Panc1 (cell line): Measurements from ENCODE around the gene RMP24.
"Not testable (repeated sequence)": the region's sequence is repeated elsewhere in the genome, so short reads cannot be mapped to it uniquely, and the experiment has no call there.

Experiments used
- ATAC-seq: fragments of 200-7000 bp; cut with Tn5 transposase; 2 replicates; pipeline ENCODE4 v1.9.1; 2020; ENCODE audit warnings: mild to moderate bottlenecking, moderate library complexity
- BruUV-seq: library from RNA; stranded (reverse); fragments of 400-500 nt; replicated peaks from 2 replicates; lab custom pipeline; 2021; lab: Mats Ljungman, UMichigan
- CTCF ChIA-PET: fragments of 300-600 bp; sonication (Branson Sonifier 250); formaldehyde crosslinking; loops from one replicate; lab custom pipeline; 2022; ENCODE audit warnings: antibody characterized with exemption; lab: Charles Lee
- POLR2A ChIA-PET: fragments of 300-600 bp; sonication (Branson Sonifier 250); formaldehyde crosslinking; loops from one replicate; lab custom pipeline; 2022; ENCODE audit warnings: antibody characterized with exemption; lab: Charles Lee
- DNase-seq: peaks from one replicate; pipeline ENCODE4 v3.0.0-alpha.2; 2010; ENCODE audit warnings: low read depth, low spot score
- H3K27ac ChIP-seq: 2 replicates; pipeline ENCODE4 v1.5.1; 2011; ENCODE audit warnings: mild to moderate bottlenecking, low read length, inconsistent platforms
- H3K27me3 ChIP-seq: fragments of 200-500 bp; sonication (Bioruptor generic); 2 replicates; pipeline ENCODE4 v1.6.0; 2014; ENCODE audit warnings: low read length, inconsistent platforms; ENCODE audit not compliant: control insufficient read depth, insufficient read depth
- H3K36me3 ChIP-seq: fragments of 200-500 bp; sonication (Bioruptor generic); 2 replicates; pipeline ENCODE4 v1.5.1; 2014; ENCODE audit warnings: inconsistent platforms, mild to moderate bottlenecking, low read length, moderate library complexity; ENCODE audit not compliant: control insufficient read depth, insufficient read depth
- H3K4me1 ChIP-seq: 2 replicates; pipeline ENCODE4 v1.5.1; 2011; ENCODE audit warnings: inconsistent platforms, mild to moderate bottlenecking, low read length, moderate library complexity; ENCODE audit not compliant: control insufficient read depth, insufficient read depth
- H3K4me3 ChIP-seq, 2 experiments: 2 replicates each; pipeline ENCODE4 v1.5.1; 2011 to 2012; ENCODE audit warnings: low read depth in 2 of 2, low read length in 2 of 2, mild to moderate bottlenecking in 2 of 2, inconsistent platforms in 1 of 2, moderate library complexity in 1 of 2
- H3K9me3 ChIP-seq: fragments of 200-500 bp; sonication (Bioruptor generic); 2 replicates; pipeline ENCODE4 v1.5.1; 2014; ENCODE audit warnings: low read depth, mild to moderate bottlenecking, inconsistent platforms, low read length, moderate library complexity; ENCODE audit not compliant: control insufficient read depth, insufficient read depth
- CTCF ChIP-seq: fragments of 450-650 bp; IDR thresholded peaks from 2 replicates; pipeline ENCODE4 v1.5.1; 2017; ENCODE audit warnings: mild to moderate bottlenecking
- POLR2AphosphoS5 ChIP-seq: IDR thresholded peaks from 2 replicates; pipeline ENCODE4 v1.6.1; 2012; ENCODE audit warnings: mild to moderate bottlenecking, low read depth, low read length, moderate library complexity
- SIN3A ChIP-seq: IDR thresholded peaks from 2 replicates; pipeline ENCODE4 v1.6.1; 2012; ENCODE audit warnings: low read depth, mild to moderate bottlenecking, low read length, moderate library complexity, borderline replicate concordance; ENCODE audit not compliant: insufficient read depth
- TCF7L2 ChIP-seq: IDR thresholded peaks from 2 replicates; pipeline ENCODE4 v1.6.1; 2011; ENCODE audit warnings: mild to moderate bottlenecking, low read depth, low read length, inconsistent platforms
- in situ Hi-C: cut with HindIII; loops from 2 replicates; pipeline ENCODE4 v1.10.0; 2016; ENCODE audit warnings: low sequenced_read_pairs, low pct_unique_long_range_greater_than_20kb
- intact Hi-C: fragments of 100-400 bp; cut with micrococcal nuclease; formaldehyde crosslinking; loops from one replicate; pipeline ENCODE4 v1.10.0; 2022; ENCODE audit not compliant: unreplicated experiment
- TF ChIP-seq, protein P1 (sequence below), 2 experiments: IDR thresholded peaks; 2 replicates each; pipeline ENCODE4 v1.6.1; 2011 to 2012; ENCODE audit warnings: low read depth in 2 of 2, control low read depth in 1 of 2, low read length in 1 of 2, mild to moderate bottlenecking in 1 of 2, moderate library complexity in 1 of 2; ENCODE audit not compliant: insufficient read depth in 1 of 2

The RMP24 gene

GRCh38 chr18:35962320-35962719 lies 10.2 kb upstream of the RMP24 start:
- ATAC-seq, result no peak
- intact Hi-C loops, result no loop called here
- Histone ChIP-seq H3K27me3 (no peaks in the 10 kb centered on the region), H3K27ac (no peak overlapping the region), H3K36me3 (no peaks in the 10 kb centered on the region), H3K9me3 (no peaks in the 10 kb centered on the region), H3K4me1 (no peaks in the 10 kb centered on the region), H3K4me3 (no peak overlapping the region)
- no peak for DNase-seq
- CTCF ChIA-PET, result no interaction called here
- BruUV-seq, result no TSS peak
- POLR2A ChIA-PET, result no interaction called here
- TF ChIP-seq CTCF (no peak), SIN3A (no peak), TCF7L2 (no peak), POLR2AphosphoS5 (no peak)
- TF ChIP-seq, protein P1, sequence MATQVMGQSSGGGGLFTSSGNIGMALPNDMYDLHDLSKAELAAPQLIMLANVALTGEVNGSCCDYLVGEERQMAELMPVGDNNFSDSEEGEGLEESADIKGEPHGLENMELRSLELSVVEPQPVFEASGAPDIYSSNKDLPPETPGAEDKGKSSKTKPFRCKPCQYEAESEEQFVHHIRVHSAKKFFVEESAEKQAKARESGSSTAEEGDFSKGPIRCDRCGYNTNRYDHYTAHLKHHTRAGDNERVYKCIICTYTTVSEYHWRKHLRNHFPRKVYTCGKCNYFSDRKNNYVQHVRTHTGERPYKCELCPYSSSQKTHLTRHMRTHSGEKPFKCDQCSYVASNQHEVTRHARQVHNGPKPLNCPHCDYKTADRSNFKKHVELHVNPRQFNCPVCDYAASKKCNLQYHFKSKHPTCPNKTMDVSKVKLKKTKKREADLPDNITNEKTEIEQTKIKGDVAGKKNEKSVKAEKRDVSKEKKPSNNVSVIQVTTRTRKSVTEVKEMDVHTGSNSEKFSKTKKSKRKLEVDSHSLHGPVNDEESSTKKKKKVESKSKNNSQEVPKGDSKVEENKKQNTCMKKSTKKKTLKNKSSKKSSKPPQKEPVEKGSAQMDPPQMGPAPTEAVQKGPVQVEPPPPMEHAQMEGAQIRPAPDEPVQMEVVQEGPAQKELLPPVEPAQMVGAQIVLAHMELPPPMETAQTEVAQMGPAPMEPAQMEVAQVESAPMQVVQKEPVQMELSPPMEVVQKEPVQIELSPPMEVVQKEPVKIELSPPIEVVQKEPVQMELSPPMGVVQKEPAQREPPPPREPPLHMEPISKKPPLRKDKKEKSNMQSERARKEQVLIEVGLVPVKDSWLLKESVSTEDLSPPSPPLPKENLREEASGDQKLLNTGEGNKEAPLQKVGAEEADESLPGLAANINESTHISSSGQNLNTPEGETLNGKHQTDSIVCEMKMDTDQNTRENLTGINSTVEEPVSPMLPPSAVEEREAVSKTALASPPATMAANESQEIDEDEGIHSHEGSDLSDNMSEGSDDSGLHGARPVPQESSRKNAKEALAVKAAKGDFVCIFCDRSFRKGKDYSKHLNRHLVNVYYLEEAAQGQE (IDR thresholded peaks at IDR 0.05; ENCODE audit: insufficient read depth in 1 of 2, low read depth in 2 of 2, low read length in 1 of 2), result no peak
- in situ Hi-C loops, result no loop called here

DNA sequence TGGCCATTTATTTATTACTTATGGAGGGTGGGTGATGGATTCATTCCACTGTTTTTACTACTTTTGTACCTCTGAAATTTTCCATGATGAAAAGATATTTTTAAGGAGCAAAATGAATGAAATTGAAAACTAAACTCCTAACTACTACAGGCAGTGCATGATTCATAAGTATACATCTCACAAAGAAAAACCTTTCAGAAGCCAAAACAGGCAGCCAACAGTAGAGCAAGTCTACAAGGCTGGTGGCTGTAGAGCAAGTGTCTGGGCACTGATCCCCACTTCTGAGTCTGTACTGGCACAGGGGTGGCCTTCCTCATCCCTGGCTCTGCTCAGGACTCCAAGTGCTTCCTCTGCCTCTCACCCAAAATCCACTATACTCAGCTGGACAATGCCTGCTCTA lies 8.2 kb upstream of the RMP24 start:
- in situ Hi-C loops, result no loop called here

GRCh38 chr18:35967866-35968265 lies 4.6 kb upstream of the RMP24 start:
- CTCF ChIA-PET, H3K27me3 ChIP-seq, H3K4me3 ChIP-seq, intact Hi-C loops, H3K4me1 ChIP-seq, BruUV-seq, DNase-seq, H3K9me3 ChIP-seq, H3K36me3 ChIP-seq, ATAC-seq, POLR2A ChIA-PET, H3K27ac ChIP-seq, in situ Hi-C loops: not testable (repeated sequence)

More for the DNA sequence above, 8.2 kb upstream of the RMP24 start:
- H3K9me3 ChIP-seq, result no peaks in the 10 kb centered on the region
- TF ChIP-seq SIN3A, result no peak
- TF ChIP-seq POLR2AphosphoS5, result no peak
- no peak for TF ChIP-seq TCF7L2
- TF ChIP-seq CTCF, result no peak
- TF ChIP-seq, protein P1 (IDR thresholded peaks at IDR 0.05; ENCODE audit: insufficient read depth in 1 of 2, low read depth in 2 of 2, low read length in 1 of 2), result no peak
- intact Hi-C loops, result no loop called here
- no peak for ATAC-seq
- no peak overlapping the region for H3K27ac ChIP-seq
- no peak for DNase-seq
- H3K4me3 ChIP-seq, result no peak overlapping the region
- no peaks in the 10 kb centered on the region for H3K4me1 ChIP-seq
- no TSS peak for BruUV-seq
- no peaks in the 10 kb centered on the region for H3K27me3 ChIP-seq
- H3K36me3 ChIP-seq, result no peaks in the 10 kb centered on the region
- ChIA-PET CTCF (no interaction called here), POLR2A (no interaction called here)
